Measurements from ENCODE around the gene SLC43A2. TPM values are rescaled to one million over a fixed set of nuclear protein-coding genes. Genes with fewer than 3 reads are reported as not detected.
"Not testable (repeated sequence)": the region's sequence is repeated elsewhere in the genome, so short reads cannot be mapped to it uniquely, and the experiment has no call there.

SLC43A2 gene
- total RNA-seq, 1 donor from 2014 or later, result 21.9 TPM

DNA sequence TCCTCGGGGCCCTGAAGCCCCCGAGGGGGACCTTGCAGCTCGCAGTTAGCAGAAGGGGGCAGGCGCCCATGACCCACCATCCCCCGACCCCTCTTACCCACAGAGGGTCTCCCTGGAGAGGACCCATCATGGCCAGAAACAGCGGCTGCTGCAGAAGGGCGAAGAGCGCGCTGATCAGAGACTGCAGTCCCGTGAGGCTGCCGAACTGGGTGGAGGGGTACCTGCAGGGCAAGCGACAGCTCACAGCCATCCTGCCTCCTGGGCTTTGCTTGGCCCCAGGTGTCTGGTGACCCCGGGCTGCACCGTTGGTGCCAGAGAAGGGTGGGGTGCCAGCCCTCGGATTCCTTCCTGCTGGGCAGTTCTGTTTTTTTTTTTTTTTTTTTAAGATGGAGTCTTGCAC lies 52.1 kb downstream of the SLC43A2 start:
- no peak for DNase-seq (ENCODE audit: low spot score, unreplicated experiment)
- TF ChIP-seq, protein P1, sequence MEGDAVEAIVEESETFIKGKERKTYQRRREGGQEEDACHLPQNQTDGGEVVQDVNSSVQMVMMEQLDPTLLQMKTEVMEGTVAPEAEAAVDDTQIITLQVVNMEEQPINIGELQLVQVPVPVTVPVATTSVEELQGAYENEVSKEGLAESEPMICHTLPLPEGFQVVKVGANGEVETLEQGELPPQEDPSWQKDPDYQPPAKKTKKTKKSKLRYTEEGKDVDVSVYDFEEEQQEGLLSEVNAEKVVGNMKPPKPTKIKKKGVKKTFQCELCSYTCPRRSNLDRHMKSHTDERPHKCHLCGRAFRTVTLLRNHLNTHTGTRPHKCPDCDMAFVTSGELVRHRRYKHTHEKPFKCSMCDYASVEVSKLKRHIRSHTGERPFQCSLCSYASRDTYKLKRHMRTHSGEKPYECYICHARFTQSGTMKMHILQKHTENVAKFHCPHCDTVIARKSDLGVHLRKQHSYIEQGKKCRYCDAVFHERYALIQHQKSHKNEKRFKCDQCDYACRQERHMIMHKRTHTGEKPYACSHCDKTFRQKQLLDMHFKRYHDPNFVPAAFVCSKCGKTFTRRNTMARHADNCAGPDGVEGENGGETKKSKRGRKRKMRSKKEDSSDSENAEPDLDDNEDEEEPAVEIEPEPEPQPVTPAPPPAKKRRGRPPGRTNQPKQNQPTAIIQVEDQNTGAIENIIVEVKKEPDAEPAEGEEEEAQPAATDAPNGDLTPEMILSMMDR (IDR thresholded peaks at IDR 0.05; ENCODE audit: unreplicated experiment), result no peak
- Mint-ChIP-seq H3K27ac (no peak overlapping the region), H3K36me3 (ENCODE audit: insufficient read depth) (peaks cover 2% of the 10 kb centered on the region), H3K4me3 (ENCODE audit: low read depth) (no peak overlapping the region), H3K4me1 (ENCODE audit: low read depth) (no peaks in the 10 kb centered on the region), H3K27me3 (no peaks in the 10 kb centered on the region), H3K9me3 (ENCODE audit: low read depth) (no peaks in the 10 kb centered on the region)

DNA sequence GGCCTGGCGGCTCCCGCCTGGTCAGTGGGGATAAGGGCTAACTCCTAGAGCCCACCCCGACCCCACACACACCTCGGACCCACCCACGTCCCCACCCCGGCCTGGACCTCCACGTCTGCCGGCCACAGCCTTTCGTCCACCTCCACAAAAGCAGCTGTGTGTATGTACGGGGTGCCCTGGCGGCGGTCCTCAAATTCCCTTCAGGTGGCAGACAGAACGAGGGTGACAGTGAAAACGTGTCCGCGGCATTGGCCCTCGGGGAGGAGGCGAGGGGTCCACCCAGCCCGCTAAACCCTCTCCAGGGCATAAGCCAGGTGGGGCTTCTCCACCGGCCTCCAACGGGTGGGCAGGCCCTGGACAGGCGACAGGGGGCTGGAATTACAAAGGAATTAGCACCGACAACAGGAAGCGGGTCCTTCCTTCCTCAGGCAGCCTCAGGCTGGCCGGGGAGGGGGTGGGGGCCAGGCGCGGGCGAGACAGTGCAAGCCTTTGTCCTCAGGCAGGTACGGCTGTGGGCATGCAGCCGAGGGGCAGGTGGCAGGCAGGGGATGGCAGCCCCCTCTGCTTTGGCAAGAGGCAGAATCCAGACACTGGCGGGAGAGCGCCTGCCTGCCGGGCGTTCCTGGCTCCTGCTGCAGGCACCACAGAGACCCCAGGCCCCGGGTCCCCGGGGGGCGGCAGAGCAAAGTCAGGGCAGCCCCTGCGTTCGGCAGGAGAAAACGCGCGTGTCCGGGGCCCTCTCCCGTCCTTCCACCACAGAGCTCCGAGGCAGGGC lies 53.8 kb downstream of the SLC43A2 start:
- TF ChIP-seq, protein P1 (IDR thresholded peaks at IDR 0.05; ENCODE audit: unreplicated experiment), result no peak

DNA sequence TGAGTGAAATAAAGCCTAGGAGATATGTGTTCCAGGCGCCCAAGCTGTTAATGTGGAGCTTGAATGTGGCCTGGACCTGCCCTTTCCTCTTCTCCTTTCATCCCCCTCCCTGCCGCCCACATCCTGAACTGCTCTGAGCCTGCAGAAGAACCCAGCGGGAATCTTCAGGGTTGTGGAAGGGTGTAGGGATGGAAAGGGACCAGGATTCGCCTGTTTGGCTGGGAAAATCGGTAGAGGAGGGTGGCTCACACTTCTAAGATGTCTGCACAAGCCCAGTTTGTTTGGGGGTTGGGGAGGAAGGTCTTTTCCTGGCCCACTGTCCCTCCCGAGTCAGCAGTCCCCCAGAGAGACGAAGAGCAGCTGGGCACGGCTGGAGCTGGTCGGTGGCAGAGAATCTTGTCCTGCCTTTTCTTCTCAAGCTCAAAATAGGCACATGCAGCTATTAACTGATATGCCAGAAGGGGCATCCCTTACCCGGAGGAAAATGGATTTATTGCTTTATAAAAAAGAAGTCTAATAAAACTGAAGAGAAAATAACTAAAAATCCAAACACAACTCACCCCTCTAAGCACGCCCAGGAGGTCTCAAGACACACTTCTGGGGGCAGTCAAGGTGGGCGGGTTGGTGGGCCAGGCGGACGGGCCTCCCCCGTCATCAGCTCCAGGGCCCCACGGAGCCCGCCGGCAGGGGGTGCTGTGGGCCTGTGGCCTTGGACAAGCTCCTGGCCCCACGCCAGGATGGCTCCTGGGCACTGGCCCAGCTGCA lies 54.5 kb downstream of the SLC43A2 start:
- Mint-ChIP-seq H3K27me3 (no peaks in the 10 kb centered on the region), H3K27ac (peak overlapping the region; percentile 35), H3K4me3 (ENCODE audit: low read depth) (no peak overlapping the region), H3K9me3 (ENCODE audit: low read depth) (no peaks in the 10 kb centered on the region), H3K4me1 (ENCODE audit: low read depth) (peaks cover 3% of the 10 kb centered on the region), H3K36me3 (ENCODE audit: insufficient read depth) (peaks cover 2% of the 10 kb centered on the region)
- TF ChIP-seq, protein P1 (IDR thresholded peaks at IDR 0.05; ENCODE audit: unreplicated experiment), result peak; percentile 85
- DNase-seq (ENCODE audit: low spot score, unreplicated experiment), result peak; percentile 74

More for the DNA sequence above, 53.8 kb downstream of the SLC43A2 start:
- Mint-ChIP-seq H3K4me3 (ENCODE audit: low read depth) (no peak overlapping the region), H3K9me3 (ENCODE audit: low read depth) (no peaks in the 10 kb centered on the region), H3K27me3 (no peaks in the 10 kb centered on the region), H3K27ac (no peak overlapping the region), H3K4me1 (ENCODE audit: low read depth) (no peaks in the 10 kb centered on the region), H3K36me3 (ENCODE audit: insufficient read depth) (peaks cover 2% of the 10 kb centered on the region)
- DNase-seq (ENCODE audit: low spot score, unreplicated experiment), result no peak

DNA sequence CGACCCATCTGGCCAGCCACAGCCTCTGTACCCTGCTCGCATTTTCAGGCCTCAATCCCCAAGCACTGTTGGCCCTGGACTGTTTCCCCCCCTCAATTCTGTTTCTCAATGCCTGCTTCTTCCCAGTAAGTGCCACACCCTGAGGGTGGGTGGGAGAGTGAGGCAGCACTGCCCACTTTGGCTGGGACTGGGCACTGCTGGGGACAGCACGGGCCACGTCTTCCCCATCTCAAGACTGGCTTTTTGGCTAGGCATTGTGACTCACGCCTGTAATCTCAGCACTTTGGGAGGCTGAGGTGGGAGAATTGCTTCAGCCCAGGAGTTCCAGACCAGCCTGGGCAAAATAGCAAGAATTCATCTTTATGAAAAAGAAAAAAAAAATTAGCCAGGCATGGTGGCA lies 56.0 kb downstream of the SLC43A2 start:
- H3K9me3 Mint-ChIP-seq (ENCODE audit: low read depth); H3K4me3 Mint-ChIP-seq (ENCODE audit: low read depth); H3K27ac Mint-ChIP-seq; H3K27me3 Mint-ChIP-seq; DNase-seq (ENCODE audit: low spot score, unreplicated experiment); H3K36me3 Mint-ChIP-seq (ENCODE audit: insufficient read depth); H3K4me1 Mint-ChIP-seq (ENCODE audit: low read depth): not testable (repeated sequence)

DNA sequence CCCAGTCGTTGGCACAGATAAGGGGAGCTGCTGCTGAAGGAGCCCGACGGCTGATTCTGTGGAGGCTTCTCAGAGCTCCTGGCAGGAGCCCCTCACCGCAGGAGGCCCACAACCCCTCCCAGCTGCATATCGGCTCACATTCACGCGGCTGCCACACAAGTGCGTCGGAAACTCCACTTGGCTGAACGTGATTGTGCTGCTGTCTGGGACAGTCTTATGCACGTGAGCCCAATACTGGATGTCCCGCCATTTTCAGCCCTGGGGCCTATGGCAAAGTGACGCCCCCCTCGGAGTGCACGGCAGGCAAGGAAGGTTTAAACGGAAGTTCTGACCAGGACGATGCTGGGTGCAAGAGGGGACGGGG lies 57.3 kb downstream of the SLC43A2 start:
- Mint-ChIP-seq H3K27me3 (peaks cover 4% of the 10 kb centered on the region), H3K27ac (no peak overlapping the region), H3K4me3 (ENCODE audit: low read depth) (no peak overlapping the region), H3K4me1 (ENCODE audit: low read depth) (peaks cover 5% of the 10 kb centered on the region), H3K9me3 (ENCODE audit: low read depth) (no peaks in the 10 kb centered on the region), H3K36me3 (ENCODE audit: insufficient read depth) (peaks cover 2% of the 10 kb centered on the region)
- DNase-seq (ENCODE audit: low spot score, unreplicated experiment), result no peak
- TF ChIP-seq, protein P1 (IDR thresholded peaks at IDR 0.05; ENCODE audit: unreplicated experiment), result no peak

Data from progenitor cell of endocrine pancreas (in vitro differentiated cells).